AG04449 (cell line): ENCODE measurements around the gene RDH13.

Experiments used
- CTCF ChIA-PET: fragments of 350-600 bp; formaldehyde crosslinking; extraction: SDS; loops from one replicate; lab custom pipeline; 2021; ENCODE audit warnings: antibody characterized with exemption; lab: Yijun Ruan, JAX
- POLR2A ChIA-PET: fragments of 400-600, 350-600 bp; formaldehyde crosslinking; extraction: SDS; loops from one replicate; lab custom pipeline; 2020; ENCODE audit warnings: antibody characterized with exemption, inconsistent platforms; lab: Yijun Ruan, JAX
- DNase-seq: peaks from one replicate; pipeline ENCODE4 v3.0.0-alpha.2; 2010; ENCODE audit warnings: low read depth, low spot score
- H3K4me3 ChIP-seq: 2 replicates; pipeline ENCODE4 v1.5.1; 2011; ENCODE audit warnings: low read depth, mild to moderate bottlenecking, control low read depth, low read length
- TF ChIP-seq, protein P1 (sequence below): IDR thresholded peaks from one replicate; pipeline ENCODE4 v1.5.1; 2011; ENCODE audit warnings: mild to moderate bottlenecking, moderate library complexity, low read length, control low read depth, inconsistent platforms; ENCODE audit not compliant: insufficient read depth; ENCODE audit errors: missing control alignments

Gene RDH13

DNA sequence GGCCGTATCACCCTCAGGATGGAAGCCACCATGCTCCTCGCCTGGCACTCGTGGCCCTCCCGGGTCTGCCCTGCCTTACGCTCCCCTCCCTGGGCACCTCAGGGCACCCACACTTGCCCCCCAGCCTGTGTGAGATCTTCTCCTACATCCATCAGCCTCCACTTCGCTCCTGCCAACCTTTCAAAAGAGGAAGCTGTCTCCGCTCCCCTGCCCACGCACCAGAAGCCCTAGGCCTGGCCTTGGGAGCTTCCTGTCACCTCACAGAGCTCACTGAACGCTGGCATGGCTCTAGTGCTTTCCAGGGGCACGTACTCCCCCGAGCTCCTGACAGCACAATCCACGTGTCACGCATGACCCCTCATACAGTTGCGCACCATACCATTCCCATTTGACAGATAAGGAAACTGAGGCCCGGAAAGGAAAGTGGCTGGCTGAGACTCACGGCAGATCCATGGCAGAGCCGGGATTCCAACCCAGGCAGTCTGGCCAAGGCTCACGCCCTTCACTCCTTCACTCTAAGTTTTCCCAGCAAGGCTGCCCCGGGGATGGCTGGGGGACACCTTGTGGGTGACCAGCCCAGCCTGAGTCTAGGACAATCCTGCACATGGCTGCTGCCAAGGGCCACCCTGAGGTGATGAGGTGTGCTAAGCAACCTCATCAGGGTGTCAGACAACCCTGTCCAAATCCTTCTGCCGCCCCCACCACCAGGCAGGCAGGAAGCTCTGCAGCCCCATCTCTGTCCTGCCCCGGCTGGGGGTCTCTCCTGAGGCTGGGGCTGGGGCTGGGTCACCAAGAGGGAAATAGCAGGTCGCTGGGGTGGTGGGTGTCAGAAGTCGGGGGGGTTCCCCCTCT is 35.1 kb upstream of the RDH13 start:
- no peak overlapping the region for H3K4me3 ChIP-seq
- POLR2A ChIA-PET = no interaction called here
- no peak for DNase-seq
- CTCF ChIA-PET = interaction anchor here (7.0 kb wide), 1 partner anchor 9 kb away, joined by 43 read pairs; no protein-coding TSS in a partner anchor
- TF ChIP-seq, protein P1, sequence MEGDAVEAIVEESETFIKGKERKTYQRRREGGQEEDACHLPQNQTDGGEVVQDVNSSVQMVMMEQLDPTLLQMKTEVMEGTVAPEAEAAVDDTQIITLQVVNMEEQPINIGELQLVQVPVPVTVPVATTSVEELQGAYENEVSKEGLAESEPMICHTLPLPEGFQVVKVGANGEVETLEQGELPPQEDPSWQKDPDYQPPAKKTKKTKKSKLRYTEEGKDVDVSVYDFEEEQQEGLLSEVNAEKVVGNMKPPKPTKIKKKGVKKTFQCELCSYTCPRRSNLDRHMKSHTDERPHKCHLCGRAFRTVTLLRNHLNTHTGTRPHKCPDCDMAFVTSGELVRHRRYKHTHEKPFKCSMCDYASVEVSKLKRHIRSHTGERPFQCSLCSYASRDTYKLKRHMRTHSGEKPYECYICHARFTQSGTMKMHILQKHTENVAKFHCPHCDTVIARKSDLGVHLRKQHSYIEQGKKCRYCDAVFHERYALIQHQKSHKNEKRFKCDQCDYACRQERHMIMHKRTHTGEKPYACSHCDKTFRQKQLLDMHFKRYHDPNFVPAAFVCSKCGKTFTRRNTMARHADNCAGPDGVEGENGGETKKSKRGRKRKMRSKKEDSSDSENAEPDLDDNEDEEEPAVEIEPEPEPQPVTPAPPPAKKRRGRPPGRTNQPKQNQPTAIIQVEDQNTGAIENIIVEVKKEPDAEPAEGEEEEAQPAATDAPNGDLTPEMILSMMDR = no peak

DNA sequence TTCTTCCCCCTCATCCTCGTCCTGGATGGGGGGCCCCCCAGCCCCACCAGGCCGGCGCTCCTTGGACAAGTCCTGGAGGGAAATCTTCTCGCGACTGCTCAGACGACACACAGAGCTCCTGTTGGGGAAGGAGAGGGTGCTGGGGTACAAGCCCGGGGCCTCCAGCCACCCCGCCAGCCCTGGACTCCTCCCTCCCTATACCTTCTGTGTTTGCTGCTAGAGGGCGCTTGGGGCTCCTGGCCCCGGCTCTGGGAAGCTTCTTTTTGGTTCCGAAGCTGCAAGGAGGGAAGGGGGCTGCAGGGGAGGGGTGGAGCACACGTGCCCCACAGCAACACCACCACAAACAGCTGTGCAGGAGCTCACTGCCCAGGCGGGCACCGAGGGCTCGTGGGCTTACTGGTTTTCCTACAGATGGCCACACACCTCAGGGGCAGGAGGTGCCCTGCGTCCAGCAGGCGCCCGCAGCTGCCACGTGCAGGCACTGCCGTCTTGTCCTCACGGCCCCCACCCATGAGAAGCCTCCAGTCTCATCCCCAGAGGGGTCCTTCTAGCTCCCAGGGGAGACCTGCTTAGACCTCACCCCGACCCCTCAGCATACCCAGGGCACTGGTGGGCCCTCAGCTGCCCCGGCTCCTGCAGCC is 33.2 kb upstream of the RDH13 start:
- H3K4me3 ChIP-seq = no peak overlapping the region
- POLR2A ChIA-PET = no interaction called here
- CTCF ChIA-PET = interaction anchor here (0.9 kb wide), 1 partner anchor 11 kb away, joined by 3 read pairs; no protein-coding TSS in a partner anchor
- TF ChIP-seq, protein P1 = no peak
- no peak for DNase-seq

DNA sequence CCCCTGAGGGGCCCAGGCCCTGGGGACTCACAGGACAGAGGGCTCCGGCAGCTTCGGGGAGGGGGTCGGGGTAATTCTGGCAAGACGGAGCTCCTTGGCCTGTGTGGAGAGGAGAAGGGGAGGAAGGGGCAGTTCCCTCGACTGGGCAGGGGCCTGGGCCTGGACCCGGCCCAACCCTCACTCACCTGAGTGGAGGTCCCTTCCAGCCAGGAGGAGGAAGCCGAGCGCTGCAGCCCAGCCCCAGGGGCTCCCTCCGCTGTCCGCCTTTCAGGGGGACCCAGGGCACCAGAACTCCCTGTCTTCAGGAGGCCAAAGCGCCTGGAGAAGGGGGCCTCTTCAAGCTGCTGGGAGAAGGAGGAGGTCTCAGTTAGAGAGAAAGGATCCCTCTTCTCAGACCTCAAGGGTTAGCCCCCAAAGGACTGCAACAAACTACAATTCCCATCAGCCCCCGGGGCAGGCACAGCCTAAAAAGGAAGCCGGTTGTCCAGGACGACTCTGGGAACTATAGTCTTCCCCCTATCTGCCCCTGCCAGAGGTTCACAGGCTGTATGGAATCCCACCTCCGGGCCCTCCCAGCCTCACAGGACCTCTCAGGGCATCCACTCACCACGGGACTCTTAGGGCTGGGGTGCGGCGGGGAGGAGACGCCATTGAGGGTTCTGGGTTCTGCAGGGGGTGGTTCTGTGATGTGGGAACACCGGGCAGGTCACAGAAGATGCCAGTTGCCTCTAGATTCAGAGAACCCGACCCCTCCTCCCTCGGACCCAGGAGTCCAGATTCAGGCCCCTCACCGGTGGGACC is 32.5 kb upstream of the RDH13 start:
- ChIA-PET CTCF (interaction anchor here (0.9 kb wide), 1 partner anchor 10 kb away, joined by 3 read pairs; no protein-coding TSS in a partner anchor), POLR2A (no interaction called here)
- no peak for DNase-seq
- TF ChIP-seq, protein P1 = no peak
- H3K4me3 ChIP-seq = no peak overlapping the region

DNA sequence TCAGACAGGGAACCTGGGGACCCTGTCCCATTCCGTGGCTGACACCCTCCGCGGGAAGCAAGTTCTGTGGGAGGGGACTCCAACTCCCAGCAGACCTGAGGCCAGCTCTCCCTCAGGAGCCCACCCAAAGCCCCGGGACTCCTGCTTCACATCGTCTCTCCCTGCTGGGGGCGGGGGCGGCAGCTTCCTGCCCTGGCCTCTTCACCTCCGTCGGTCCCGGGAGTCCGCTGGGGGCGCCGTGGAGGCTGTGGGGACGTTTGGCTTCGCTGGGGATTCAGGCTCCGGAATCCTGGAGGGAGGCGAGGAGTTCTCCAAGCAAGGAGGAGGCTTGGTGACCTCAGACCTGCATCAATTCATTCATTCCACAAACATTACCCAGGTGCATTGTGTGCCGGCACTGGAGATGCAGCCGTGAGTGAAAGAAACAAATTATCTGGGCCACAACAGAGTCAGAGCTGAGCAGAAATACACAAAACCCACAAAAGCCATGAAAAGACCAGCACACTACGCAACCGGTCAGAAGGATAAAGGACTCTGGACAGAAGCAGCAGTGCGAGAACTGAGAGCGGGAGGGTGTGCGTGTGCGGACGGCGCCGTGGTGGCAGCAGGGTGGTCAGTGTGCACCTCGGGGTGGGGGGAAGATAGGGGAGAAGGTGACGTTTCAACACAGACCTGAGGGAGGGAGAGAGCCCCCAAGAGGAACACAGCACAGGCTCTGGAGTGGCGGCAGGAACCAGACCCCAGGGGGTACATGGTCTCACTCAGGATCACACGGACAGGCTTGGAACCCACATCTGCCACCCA is 31.7 kb upstream of the RDH13 start:
- POLR2A ChIA-PET = no interaction called here
- TF ChIP-seq, protein P1 = no peak
- H3K4me3 ChIP-seq = no peak overlapping the region
- CTCF ChIA-PET = no interaction called here
- no peak for DNase-seq

DNA sequence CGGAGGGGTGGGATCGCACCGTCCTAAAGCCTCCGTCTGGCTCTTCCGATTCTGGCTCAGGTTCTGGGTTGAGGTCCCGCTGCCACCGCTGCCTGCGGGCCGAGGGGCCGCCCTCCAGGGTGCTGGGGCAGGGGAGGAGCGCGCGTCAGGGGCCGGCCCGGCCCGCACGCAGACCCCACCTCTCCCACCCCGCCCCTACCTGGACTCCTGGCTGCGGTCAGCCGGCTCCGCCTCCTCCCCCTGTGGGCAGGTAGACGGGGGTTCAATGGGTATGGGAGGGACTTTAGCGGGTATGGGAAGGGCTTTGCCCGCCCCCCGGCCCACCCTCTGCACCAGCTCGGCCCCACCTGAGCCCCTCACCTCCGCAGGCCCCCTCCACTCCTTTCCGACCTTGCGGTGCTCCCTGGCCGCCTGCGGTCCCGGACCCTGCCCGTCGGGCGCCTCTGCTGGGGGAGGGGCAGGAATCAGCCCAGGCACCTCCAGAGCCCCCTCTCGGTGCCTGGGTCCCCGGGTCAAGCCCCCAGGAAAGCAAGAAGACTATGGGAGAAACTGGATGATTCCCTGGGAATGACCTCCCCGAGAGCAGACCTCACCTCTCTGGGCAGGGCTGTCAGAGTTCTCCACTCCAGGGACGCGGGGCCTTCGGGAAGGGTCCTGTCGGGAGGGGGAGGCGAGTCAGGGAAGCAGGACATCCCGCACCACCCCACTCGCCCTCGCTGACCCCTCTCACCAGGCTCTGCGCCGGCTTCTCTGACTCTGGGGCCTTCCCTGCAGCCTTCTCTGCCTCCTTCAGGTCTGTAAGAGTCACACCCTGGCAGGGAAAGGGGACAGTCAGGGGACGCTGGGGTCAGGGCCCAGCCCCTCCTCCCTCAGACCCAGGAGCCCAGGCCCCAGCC is 29.7 kb upstream of the RDH13 start:
- ChIA-PET CTCF (no interaction called here), POLR2A (no interaction called here)
- no peak for DNase-seq
- TF ChIP-seq, protein P1 = no peak
- no peak overlapping the region for H3K4me3 ChIP-seq
